BJ (cell line): Measurements from ENCODE around the gene TREML4. TPM values are rescaled to one million over a fixed set of nuclear protein-coding genes. Genes with fewer than 3 reads are reported as not detected.

Experiments
- CTCF ChIA-PET: fragments of 350-600 bp; formaldehyde crosslinking; extraction: SDS; loops from one replicate; lab custom pipeline; 2021; ENCODE audit warnings: antibody characterized with exemption, inconsistent platforms; lab: Yijun Ruan, JAX
- POLR2A ChIA-PET: fragments of 300-600 bp; sonication (Branson Sonifier 250); formaldehyde crosslinking; extraction: SDS; loops from one replicate; lab custom pipeline; 2021; ENCODE audit warnings: antibody characterized with exemption; lab: Charles Lee
- DNase-seq: peaks from one replicate; pipeline ENCODE4 v3.0.0-alpha.2; 2011; ENCODE audit warnings: low read depth
- H3K27me3 ChIP-seq: 2 replicates; pipeline ENCODE4 v1.6.0; 2011; ENCODE audit warnings: low read length; ENCODE audit not compliant: control insufficient read depth, insufficient read depth
- H3K36me3 ChIP-seq: 2 replicates; pipeline ENCODE4 v1.5.1; 2011; ENCODE audit warnings: low read length; ENCODE audit not compliant: control insufficient read depth, insufficient read depth
- H3K4me3 ChIP-seq: 2 replicates; pipeline ENCODE4 v1.5.1; 2011; ENCODE audit warnings: low read depth, mild to moderate bottlenecking, control low read depth, low read length
- CTCF ChIP-seq: IDR thresholded peaks from 2 replicates; pipeline ENCODE4 v1.5.1; 2011; ENCODE audit warnings: low read depth, mild to moderate bottlenecking, control low read depth, inconsistent platforms, low read length, moderate library complexity; ENCODE audit not compliant: insufficient read depth
- polyA plus RNA-seq: library from polyadenylated mRNA; depleted of rRNA; stranded (reverse); fragments of >200 nt; gene quantifications from 2 replicates; pipeline ENCODE4 v1.2.3, GENCODE V29; 2011

TREML4 gene
- polyA plus RNA-seq, 1 experiment = not detected

- ChIA-PET POLR2A (no interaction called here), CTCF (interaction anchor here (0.7 to 1.7 kb wide), 2 partner anchors 11 to 12 kb away, joined by 3 to 4 read pairs; no protein-coding TSS in a partner anchor)
- Histone ChIP-seq H3K27me3 (peaks cover 5% of the 10 kb centered on the region; the same call in 1 of the 2 replicates), H3K36me3 (no peaks in the 10 kb centered on the region), H3K4me3 (no peak overlapping the region)
- no peak for DNase-seq
- TF ChIP-seq CTCF = no peak
Observed at GRCh38 chr6:41204156-41204555, 24.0 kb upstream of the TREML4 start.

GRCh38 chr6:41208439-41209106 lies 19.6 kb upstream of the TREML4 start:
- ChIA-PET CTCF (interaction anchor here (1.4 kb wide), 1 partner anchor 17 kb away, joined by 4 read pairs; no protein-coding TSS in a partner anchor), POLR2A (no interaction called here)
- Histone ChIP-seq H3K27me3 (peaks cover 4% of the 10 kb centered on the region; the same call in 1 of the 2 replicates), H3K36me3 (no peaks in the 10 kb centered on the region), H3K4me3 (no peak overlapping the region)
- DNase-seq = no peak
- TF ChIP-seq CTCF = no peak

GRCh38 chr6:41209547-41210320 lies 18.4 kb upstream of the TREML4 start:
- no peaks in the 10 kb centered on the region for H3K36me3 ChIP-seq
- no peak for TF ChIP-seq CTCF
- ChIA-PET POLR2A (no interaction called here), CTCF (interaction anchor here (1.4 kb wide), 1 partner anchor 18 kb away, joined by 4 read pairs; no protein-coding TSS in a partner anchor)
- peaks cover 4% of the 10 kb centered on the region; the same call in 1 of the 2 replicates for H3K27me3 ChIP-seq
- H3K4me3 ChIP-seq = no peak overlapping the region
- no peak for DNase-seq

- no peak for TF ChIP-seq CTCF
- Histone ChIP-seq H3K4me3 (no peak overlapping the region), H3K27me3 (0 out of 2 replicates have a peak, but pooled peaks cover 1% of the 10 kb centered on the region), H3K36me3 (no peaks in the 10 kb centered on the region)
- ChIA-PET POLR2A (no interaction called here), CTCF (interaction anchor here (0.6 to 1.2 kb wide), 2 partner anchors 8 to 11 kb away, joined by 3 read pairs; no protein-coding TSS in a partner anchor)
- no peak for DNase-seq
Observed at GRCh38 chr6:41214559-41215238, 13.4 kb upstream of the TREML4 start.
